HG03457 (cell line): ENCODE results near the gene DIPK1C.

Source experiments
- ATAC-seq: cut with Tn5 transposase; IDR thresholded peaks from one replicate; pipeline ENCODE4 v1.9.1; 2021; ENCODE audit warnings: moderate number of reproducible peaks; ENCODE audit not compliant: unreplicated experiment

DIPK1C gene

GRCh38 chr18:74453642-74454198 is 3.4 kb downstream of the DIPK1C start:
- ATAC-seq: no peak

GRCh38 chr18:74453016-74453566 is 4.0 kb downstream of the DIPK1C start:
- no peak for ATAC-seq

DNA sequence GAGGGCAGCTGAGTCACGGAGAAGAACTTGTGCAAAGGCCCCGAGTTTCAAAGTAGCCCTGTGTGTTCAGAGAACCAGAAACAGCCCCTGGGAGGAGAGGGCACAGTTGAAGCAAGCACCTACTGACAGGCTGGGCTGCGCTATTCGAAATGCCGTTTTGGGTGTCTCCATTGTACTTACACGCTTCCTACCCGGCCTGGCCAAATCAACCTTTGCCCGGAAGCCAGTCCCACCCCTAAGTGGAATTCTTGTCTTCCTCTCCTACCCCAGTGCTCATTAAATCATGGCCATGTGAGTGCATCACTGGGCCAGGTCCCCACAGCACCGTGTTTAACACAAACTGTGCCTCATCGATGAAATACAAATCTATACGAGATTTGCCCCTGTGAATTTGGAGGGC is 6.0 kb downstream of the DIPK1C start:
- no peak for ATAC-seq

GRCh38 chr18:74450626-74451025 is 6.5 kb downstream of the DIPK1C start:
- no peak for ATAC-seq

- ATAC-seq: no peak
Observed at GRCh38 chr18:74447404-74448152, 9.5 kb downstream of the DIPK1C start.

GRCh38 chr18:74446631-74447403 is 10.3 kb downstream of the DIPK1C start:
- no peak for ATAC-seq

DNA sequence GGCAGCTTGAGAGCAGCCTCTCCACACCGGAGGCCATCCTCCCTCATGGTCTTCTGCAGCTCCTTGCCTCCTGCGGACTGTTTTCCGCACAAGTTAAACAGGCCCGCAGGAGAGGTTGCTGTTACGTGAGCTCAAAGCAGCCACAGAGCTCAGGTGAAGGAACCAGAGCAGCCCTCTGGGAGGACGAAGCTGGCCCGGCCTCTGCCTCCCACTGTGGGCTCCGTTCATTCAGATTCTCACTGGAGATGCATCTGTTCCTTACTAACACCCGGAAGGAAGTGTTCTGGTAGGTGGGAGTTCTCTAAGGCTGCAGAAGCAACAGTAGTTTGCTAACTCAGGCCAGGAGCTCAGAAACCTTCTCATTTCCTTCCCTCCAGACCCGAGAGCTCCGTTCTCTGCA is 10.9 kb downstream of the DIPK1C start:
- no peak for ATAC-seq

DNA sequence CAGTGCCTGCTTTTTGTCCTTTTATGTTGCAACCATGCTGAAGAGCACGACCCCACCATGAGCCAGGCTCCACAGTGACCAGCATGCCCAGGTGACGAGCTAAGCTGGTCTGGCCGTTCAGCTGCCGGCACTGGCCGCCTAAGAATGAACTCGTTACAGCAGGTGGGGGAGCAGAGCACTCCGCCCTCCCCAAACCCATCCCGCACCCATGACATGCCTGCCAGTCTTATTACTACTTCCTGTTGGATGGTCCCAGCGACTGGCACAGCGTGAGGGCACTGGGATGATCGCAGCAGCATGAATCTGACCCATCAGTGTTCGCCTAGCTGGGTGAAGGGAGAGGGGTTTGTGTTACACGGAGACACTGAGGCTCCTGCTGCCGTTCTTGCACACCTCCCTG is 11.5 kb downstream of the DIPK1C start:
- ATAC-seq: no peak

- ATAC-seq: no peak
Observed at GRCh38 chr18:74444104-74444503, 13.0 kb downstream of the DIPK1C start.

- ATAC-seq: no peak
Observed at GRCh38 chr18:74440808-74441427, 16.2 kb downstream of the DIPK1C start.

GRCh38 chr18:74438091-74438490 is 19.0 kb downstream of the DIPK1C start:
- ATAC-seq: no peak

- no peak for ATAC-seq
Observed at GRCh38 chr18:74436158-74436769, 20.8 kb downstream of the DIPK1C start.

- no peak for ATAC-seq
Observed at GRCh38 chr18:74435740-74436139, 21.4 kb downstream of the DIPK1C start.

GRCh38 chr18:74434466-74434865 is 22.6 kb downstream of the DIPK1C start:
- no peak for ATAC-seq

GRCh38 chr18:74430806-74431571 is 26.1 kb downstream of the DIPK1C start:
- ATAC-seq: no peak

DNA sequence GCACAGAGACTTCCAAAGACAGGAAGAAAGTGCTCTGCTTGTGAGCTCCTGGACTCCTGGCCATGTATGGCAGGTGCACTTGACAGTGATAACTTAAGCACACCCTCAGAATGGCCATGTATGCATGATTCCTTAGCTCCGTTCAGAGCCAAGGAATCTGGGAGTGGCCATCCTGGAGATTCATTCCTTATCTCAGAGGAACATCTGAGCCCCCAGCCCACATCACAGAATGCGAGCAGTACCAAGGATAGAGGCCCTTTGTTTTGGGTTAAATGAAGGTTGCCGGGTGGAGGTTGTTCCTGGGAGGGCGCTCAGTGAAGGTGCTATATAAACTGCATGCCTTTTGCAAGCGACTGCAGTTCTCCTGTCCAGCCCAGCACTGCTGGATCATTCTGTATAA is 26.9 kb downstream of the DIPK1C start:
- ATAC-seq: no peak

DNA sequence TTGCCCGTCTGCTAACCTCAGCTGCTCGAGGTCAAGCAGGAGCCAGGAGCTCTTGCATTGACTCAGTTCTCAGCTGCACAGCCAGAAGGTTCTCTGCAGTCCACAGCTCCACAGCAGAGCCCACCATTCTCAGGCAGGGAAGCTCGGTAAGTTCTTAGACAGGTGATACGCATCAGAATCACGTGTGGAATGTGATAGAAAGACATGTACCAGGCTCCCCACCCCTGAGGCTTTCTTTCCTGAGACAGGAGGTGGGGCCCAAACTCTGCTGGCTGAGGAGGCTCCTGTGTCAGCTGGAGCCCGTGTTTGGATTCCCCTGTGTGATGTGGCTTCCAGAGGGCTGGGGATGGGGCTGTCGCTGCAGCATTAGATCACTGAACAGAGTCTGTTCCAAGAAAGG is 28.0 kb downstream of the DIPK1C start:
- ATAC-seq: no peak

GRCh38 chr18:74427442-74428112 is 29.5 kb downstream of the DIPK1C start:
- no peak for ATAC-seq

- ATAC-seq: no peak
Observed at GRCh38 chr18:74425876-74426275, 31.2 kb downstream of the DIPK1C start.

- ATAC-seq: no peak
Observed at GRCh38 chr18:74425161-74425560, 31.9 kb downstream of the DIPK1C start.
